Lower leg skin (tissue), 4 donors: ENCODE data around the gene SYCE3. TPM values are rescaled to one million over a fixed set of nuclear protein-coding genes. Genes with fewer than 3 reads are reported as not detected.
"Not testable (repeated sequence)": the region's sequence is repeated elsewhere in the genome, so short reads cannot be mapped to it uniquely, and the experiment has no call there.

Experiments used
- DNase-seq, 2 donors: peaks; one replicate each; pipeline ENCODE4 v3.0.0-alpha.2; 2019; ENCODE audit warnings: low spot score in 2 of 2
- H3K4me3 ChIP-seq: fragments of 200-600 bp; sonication (generic); 2 replicates; pipeline ENCODE4 v1.5.1; 2017; ENCODE audit warnings: mild to moderate bottlenecking, low read depth; ENCODE audit not compliant: poor library complexity, severe bottlenecking
- CTCF ChIP-seq, 3 donors: fragments of 450-650 bp; IDR thresholded peaks; one replicate each; pipeline ENCODE4 v1.5.1; 2016; ENCODE audit warnings: antibody characterized with exemption in 3 of 3, mild to moderate bottlenecking in 3 of 3, moderate library complexity in 2 of 3
- POLR2A ChIP-seq, 2 donors: fragments of 450-650 bp; IDR thresholded peaks; one replicate each; pipeline ENCODE4 v1.6.1; 2016 to 2017; ENCODE audit warnings: antibody characterized with exemption in 2 of 2, mild to moderate bottlenecking in 1 of 2, moderate library complexity in 1 of 2
- WGBS, 2 donors: methylation state at CpG; one replicate each; pipeline ENCODE4 v1.1.5; 2018; 5-methylcytosine and 5-hydroxymethylcytosine counted together
- intact Hi-C: fragments of 100-400 bp; cut with DNase I; formaldehyde crosslinking; loops from one replicate; pipeline ENCODE4 v1.15.0; 2023; ENCODE audit warnings: low total_unique reads
- total RNA-seq, 4 donors: library from RNA; depleted of rRNA; stranded (reverse); fragments of >200 nt; gene quantifications; one replicate each; pipeline ENCODE4 v1.1.0, GENCODE V29; 2016

SYCE3 gene
- total RNA-seq, 4 donors from 2014 or later: not detected

DNA sequence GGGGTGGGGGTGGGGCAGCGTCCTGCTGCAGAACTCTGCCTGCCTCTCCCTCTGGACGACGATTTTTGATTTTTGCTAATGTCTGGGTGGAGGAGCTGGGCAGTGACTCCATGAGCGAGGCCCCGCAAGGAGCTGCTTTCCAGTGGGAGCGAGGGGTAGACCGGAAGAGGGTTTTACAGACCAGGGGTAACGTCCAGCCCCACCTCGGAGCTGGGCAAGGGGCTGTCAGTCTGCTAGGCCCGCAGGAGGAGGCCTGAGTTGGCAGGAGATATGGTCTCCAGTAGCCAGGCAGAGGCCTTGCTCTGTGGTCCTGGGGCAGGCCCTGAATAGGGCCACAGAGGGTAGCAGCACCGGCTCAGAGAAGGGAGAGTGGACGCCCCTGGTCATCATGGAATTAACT is 46.9 kb upstream of the SYCE3 start:
- TF ChIP-seq POLR2A (IDR thresholded peaks at IDR 0.05) (no peak), CTCF (IDR thresholded peaks at IDR 0.05) (no peak)
- no peak for DNase-seq
- no peak overlapping the region for H3K4me3 ChIP-seq
- 76 to 79% methylated on average over 12 of the region's 12 CpGs for WGBS, 2 donors
- intact Hi-C loops: no loop called here

- WGBS, 2 donors: 87 to 93% methylated on average over 10 of the region's 10 CpGs
- TF ChIP-seq CTCF (IDR thresholded peaks at IDR 0.05) (no peak), POLR2A (IDR thresholded peaks at IDR 0.05) (no peak)
- intact Hi-C loops: no loop called here
- H3K4me3 ChIP-seq: no peak overlapping the region
- no peak for DNase-seq
Observed at GRCh38 chr22:50608996-50609395, 46.3 kb upstream of the SYCE3 start.

DNA sequence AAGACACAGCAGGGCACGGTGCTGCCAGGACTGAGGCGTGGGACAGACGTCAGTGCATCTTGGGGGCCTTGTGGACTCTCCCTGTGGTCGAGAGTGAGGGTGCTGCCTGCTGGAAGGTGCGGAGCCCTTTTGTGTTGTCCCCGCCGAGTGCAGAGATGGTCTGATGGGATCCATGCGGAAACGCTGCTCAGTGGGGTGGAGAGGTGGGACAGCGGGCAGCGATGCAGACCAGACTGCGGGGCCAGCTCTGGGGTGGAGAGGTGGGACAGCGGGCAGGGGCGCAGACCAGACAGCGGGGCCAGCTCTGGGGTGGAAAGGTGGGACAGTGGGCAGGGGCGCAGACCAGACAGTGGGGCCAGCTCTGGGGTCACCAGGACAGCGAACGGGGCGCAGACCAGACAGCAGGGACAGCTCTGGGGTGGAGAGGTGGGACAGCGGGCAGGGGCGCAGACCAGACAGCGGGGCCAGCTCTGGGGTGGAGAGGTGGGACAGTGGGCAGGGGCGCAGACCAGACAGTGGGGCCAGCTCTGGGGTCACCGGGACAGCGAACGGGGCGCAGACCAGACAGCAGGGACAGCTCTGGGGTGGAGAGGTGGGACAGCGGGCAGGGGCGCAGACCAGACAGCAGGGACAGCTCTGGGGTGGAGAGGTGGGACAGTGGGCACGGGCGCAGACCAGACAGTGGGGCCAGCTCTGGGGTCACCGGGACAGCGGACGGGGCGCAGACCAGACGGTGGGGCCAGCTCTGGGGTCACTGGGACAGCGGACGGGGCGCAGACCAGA is 45.5 kb upstream of the SYCE3 start:
- H3K4me3 ChIP-seq, intact Hi-C loops, DNase-seq: not testable (repeated sequence)
- 80 to 83% methylated on average over 39 of the region's 39 CpGs for WGBS, 2 donors

GRCh38 chr22:50607659-50608020 is 44.9 kb upstream of the SYCE3 start:
- WGBS, 2 donors: 74 to 76% methylated on average over 6 of the region's 6 CpGs
- no peak overlapping the region for H3K4me3 ChIP-seq
- DNase-seq: no peak
- TF ChIP-seq POLR2A (IDR thresholded peaks at IDR 0.05): no peak
- intact Hi-C loops: no loop called here

DNA sequence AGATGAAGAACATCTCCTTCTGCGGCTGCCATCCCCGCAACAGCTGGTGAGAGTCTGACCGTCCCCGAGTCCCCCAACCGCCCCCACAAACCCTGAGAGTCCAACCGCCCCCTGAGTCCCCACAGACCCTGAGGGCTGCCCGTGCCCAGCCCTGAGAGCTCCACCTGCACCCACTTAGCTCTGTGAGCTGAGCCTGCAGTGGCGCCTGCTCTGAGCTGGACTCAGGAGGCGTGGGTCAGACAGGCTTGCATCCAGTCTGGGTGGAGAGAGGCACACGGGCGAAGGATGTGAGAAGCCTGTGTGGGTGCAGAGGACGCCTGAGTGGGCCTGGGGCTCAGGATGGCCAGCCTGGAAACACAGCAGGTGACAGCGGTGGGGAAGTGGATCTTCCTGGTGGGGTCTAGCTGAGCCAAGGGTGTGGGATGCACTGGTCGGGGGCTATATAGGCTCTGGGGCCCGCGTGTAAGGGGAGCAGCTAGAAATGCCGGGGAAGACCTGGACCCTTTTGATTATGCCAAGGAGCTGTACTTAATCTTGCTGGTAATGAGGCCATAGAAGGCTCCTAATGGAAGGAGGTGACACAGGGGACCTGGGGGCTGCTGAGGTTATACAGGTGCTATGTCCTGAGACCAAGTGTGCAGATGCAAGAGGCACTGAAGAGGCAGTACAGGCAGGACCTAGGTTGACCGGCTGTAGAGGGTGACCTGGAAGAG is 44.4 kb upstream of the SYCE3 start:
- no peak overlapping the region for H3K4me3 ChIP-seq
- no peak for DNase-seq
- TF ChIP-seq CTCF (IDR thresholded peaks at IDR 0.05) (no peak), POLR2A (IDR thresholded peaks at IDR 0.05) (no peak)
- WGBS, 2 donors: 68 to 84% methylated on average over 15 to 18 of the region's 18 CpGs
- intact Hi-C loops: no loop called here

DNA sequence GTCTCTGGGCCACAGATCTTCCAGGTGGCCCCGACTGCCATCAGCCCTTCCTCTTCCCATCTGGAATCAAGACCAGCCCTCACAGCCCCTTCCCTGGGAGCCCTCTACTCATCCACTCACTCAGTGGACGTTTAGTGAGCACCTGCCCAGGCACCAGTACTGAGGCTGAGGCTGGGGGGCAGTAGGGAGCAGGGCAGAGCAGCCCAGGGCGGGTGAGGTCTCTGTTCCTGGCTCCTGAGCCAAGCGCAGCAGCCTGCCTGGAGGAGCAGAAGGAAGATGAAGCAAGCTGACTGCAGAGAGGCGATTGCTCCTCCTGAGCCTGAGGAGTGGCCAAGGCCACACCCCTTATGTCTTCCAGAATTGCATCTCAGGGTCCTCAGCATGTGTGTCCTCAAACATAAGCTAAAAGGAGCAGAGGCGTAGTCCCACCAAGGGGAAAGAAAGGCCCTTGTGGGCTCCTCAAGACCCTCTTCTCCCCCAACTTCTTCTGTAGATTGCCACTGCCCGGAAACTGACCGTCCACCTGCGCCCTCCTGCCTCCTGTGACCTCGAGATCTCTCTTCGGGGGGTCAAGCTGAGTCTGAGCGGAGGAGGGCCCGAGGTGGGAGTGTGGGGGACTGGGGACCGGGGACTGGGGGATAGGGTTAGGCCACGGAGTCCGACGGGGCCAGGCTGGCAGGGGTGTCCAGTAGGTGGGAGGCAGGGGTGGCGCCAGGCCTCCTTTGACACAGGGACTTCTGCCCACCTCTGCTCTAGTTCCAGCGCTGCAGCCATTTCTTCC is 43.6 kb upstream of the SYCE3 start:
- intact Hi-C loops: no loop called here
- 77% methylated on average over 19 of the region's 19 CpGs for WGBS, 2 donors
- no peak for DNase-seq

More for the DNA sequence above, 43.6 kb upstream of the SYCE3 start:
- TF ChIP-seq CTCF (IDR thresholded peaks at IDR 0.05) (no peak), POLR2A (IDR thresholded peaks at IDR 0.05) (no peak)
- no peak overlapping the region for H3K4me3 ChIP-seq
